CD4-positive, alpha-beta T cell treated with Interleukin-2 at 100 ng/mL for 4 hours (primary cell): Measurements from ENCODE around the gene COA7.
"Not testable (repeated sequence)": the region's sequence is repeated elsewhere in the genome, so short reads cannot be mapped to it uniquely, and the experiment has no call there.

Experiments
- DNase-seq: peaks from one replicate; pipeline ENCODE4 v3.0.0-alpha.2; 2020; ENCODE audit warnings: low spot score

The COA7 gene

DNA sequence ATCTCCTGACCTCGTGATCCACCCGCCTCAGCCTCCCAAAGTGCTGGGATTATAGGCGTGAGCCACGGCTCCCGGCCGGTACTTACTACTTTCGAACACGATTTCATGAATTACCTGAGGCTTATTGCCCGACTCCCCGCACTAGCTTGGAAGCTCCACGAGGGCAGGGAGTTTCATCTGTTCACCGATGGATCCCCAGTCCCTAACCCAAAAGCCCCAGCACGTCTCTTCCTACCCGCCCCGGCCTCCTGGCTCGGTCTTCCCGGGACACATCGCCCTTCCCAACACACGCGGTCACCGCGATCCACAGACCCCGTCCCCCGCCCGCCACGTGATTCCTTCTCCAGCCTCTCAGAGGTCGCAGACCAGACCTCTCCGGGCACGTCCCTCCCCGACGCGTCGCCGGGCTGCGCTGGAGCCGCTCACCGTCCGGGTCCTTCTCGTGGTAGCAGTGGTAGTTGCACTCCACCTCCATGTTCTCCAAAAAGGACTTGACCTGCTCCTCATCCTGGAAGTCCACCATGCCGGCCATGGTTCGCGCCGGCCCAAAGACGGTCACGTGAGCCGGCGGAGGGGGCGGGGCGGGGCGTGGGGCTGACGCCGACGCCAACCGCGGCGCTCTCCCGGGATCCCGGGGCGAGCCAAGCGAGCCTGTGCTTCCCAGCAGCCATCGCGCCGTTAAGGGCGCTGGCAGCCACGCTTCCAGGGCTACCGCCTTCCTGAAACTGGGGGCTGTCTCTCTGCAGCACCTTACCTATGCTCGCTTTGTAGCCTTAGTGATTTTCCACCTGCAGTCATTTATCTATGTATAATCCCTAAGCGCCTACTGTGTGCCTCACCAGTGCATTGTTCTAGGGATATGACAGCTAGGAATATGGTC, at the start of gene COA7:
Gene COA7, minus strand, starts transcription at position 553 of the 880 bp plus-strand sequence. Its CDS starts 21 bp downstream, at position 532.
- DNase-seq = peak; percentile 57

DNA sequence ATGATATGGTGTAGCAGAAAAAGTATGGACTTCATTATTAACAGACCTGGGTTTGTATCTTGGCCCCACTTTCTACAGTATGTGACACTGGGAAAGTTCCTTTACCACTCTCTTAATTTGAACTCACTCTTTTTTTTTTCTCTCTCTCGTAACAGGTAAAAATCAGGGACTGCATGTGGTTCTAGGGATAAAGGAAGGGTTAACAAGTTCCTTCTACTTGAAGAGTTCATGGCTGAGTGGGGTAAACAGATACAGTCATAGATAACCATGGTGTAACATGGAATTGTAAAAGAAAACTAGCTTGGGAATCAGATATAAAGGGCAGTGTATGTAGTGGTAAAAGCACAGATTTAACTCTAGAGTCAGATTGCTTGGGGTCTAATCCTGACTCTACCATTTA, 49.3 kb upstream of the COA7 start:
- no peak for DNase-seq

DNA sequence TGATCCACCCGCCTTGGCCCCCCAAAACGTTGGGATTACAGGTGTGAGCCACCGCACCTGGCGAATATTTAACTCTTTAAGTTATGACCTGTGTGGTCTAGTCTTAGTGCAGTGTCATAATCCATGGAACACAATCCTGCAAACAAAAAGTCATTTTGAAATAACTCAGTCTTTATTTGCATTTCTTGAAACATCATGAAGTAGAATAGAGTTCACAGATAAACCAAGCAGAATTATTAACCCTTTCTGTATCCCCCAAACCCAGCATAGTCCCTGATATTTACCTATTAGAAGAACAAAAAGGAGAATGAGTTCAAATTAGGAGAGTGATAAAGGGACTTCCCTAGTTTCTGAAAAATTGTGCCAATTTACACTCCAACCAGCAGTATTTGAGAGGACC, 48.0 kb upstream of the COA7 start:
- DNase-seq = no peak

DNA sequence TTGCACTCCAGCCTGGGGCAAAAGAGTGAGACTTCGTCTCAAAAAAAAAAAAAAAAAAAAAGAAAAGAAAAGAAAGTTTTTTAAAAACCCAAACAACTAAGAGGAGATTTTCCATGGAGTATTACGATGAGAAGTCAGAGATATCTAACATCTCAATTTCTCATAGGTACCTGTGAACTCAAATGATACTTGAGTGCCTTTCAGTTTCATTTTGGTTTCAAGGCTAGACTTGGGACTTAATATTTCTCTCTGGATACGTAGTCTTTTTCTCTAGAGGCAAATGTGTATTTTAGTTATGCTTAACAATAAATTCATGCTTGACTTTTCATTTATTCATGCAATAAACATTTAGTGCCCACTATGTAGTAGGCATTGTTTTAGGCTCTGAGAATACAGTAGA, 43.1 kb upstream of the COA7 start:
- DNase-seq = no peak

DNA sequence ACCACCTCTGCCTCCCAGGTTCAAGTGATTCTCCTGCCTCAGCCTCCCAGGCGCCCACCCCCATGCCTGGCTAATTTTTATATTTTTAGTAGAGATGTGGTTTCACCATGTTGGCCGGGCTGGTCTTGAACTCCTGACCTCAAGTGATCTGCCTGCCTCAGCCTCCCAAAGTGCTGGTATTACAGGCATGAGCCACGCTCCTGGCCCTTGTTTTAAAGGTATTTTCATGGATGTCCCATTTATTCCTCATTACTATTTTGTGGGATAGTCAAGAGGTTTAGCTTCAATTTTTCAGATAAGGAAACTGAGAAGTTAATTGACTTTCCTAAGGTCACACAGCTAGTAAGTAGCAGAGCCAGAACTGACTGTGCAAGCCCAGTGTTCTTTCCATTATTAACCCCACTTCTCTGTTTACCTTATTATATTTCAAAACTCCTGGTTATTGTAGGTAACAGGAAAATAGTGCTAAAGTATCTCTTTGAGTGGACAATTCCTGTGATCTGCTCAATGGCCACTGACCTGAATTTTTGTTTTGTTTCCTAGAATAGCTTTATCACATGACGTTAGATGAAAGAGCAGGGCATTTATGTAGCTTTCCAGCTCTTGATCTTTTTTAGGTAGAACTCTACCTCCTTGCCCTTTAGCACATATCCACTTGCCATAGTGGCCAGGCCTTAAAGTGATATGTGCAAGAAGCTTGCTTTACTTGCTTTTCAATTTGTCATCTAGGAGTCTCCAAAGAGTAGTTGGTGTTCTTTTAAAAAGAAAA, 41.7 kb upstream of the COA7 start:
- DNase-seq = no peak

DNA sequence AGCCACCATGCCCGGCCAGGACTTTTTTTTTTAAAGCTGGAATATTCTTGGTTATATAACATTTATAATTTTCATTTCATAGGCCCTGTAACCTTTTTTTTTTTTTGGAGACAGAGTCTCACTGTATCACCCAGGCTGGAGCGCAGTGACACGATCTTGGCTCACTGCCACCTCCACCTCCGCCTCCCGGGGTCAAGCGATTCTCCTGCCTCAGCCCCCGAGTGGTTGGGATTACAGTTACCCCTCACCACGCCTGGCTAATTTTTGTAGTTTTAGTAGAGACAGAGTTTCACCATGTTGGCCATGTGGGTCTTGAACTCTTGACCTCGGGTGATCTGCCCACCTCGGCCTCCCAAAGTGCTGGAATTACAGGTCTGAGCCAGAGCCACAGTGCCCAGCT, 40.7 kb upstream of the COA7 start:
- no peak for DNase-seq

DNA sequence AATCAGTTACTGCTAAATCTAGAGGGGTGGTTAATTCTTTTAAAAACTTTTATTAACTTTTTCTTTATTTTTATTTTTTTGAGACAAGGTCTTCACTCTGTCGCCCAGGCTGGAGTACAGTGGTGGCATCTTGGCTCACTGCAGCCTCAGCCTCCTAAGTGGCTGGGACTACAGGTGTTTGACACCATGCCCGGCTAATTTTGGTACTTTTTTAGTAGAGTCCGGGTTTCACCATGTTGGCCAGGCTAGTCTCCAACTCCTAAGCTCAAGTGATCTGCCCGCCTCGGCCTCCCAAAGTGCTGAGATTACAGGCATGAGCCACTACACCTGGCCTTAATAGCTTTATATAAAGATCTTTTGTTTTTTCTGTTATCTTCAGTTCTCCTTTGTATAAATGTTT, 40.0 kb upstream of the COA7 start:
- DNase-seq = no peak

DNA sequence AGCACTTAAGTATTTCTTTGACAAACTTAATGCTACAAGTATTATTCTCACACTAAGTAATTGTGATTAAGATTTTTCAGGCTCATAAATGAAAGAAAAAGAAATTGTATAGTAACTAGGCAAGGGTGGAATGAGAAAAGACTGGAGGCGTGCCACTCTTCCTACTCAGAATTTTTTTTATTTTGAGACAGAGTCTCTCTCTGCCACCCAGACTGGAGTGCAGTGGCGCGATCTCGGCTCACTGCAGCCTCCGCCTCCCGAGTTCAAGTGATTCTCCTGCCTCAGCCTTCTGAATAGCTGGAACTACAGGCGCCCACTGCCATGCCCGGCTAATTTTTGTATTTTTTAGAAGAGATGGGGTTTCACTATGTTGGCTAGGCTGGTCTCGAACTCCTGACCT, 37.2 kb upstream of the COA7 start:
- DNase-seq = not testable (repeated sequence)

DNA sequence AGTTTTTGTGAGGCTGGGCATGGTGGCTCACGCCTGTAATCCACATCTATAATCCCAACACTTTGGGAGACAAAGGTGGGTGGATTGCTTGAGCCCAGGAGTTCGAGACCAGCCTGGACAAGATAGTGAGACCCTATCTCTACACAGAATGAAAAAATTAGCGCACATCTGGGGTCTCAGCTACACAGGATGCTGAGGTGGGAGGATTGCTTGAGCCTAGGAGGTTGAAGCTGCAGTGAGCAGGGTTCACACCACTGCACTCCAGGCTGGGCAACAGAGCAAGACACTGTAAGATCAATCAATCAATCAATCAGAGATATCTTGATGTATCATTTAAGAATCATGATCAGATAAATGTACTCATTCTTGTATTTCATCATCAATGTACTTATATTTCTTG, 35.2 kb upstream of the COA7 start:
- DNase-seq = no peak

DNA sequence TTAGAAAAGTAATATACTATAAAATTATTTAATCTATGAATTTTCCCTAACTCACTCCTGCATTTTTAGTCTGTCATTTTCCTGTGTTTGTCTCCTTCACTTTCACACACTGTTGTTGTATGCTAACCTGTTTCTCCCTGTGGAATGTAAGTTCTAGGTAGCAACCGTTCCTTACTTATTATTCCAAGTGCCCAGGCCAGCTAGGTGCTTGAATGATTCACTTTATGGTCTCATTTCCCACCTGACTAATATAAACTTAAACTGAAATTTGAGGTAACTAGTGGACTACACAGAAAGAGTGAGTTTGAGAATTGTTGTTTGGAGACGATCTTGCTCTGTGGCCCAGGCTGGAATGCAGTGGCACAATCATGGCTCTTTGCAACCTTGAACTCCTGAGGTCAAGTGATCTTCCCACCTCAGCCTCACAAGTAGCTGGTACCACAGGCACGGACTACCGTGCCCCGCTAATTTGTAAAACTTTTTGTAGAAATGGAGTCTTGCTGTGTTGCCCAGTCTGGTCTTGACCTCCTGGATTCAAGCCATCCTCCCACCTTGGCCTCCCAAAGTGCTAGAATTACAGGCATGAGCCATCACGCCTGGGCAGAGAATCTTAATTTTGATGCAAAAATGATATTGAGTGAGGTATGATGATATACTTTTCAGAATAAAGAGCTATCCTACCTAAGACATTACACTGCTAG, 30.0 kb upstream of the COA7 start:
- no peak for DNase-seq

DNA sequence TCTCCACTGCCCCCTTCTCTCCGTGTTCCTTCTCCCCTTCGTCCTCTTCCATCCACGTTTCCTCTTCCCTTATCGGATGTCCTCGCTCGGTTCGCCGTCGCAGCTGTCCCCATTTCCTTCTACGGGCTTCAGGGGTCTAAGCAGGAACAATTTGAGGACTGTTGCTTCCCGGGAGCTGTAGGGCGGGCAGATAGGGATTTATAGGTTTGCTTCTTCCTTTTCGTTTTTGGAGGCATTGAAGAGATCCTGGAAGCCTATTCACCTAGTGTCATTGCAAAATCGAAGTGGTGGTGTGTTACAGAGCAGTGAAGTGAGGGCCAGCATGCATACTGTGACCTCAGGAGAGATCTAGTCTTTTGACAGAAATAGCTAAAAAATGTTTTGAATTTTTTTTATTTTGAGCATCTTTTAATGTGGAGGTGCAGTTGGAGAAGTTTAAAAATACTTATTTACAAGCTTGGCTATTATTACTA, 29.0 kb upstream of the COA7 start:
- no peak for DNase-seq

DNA sequence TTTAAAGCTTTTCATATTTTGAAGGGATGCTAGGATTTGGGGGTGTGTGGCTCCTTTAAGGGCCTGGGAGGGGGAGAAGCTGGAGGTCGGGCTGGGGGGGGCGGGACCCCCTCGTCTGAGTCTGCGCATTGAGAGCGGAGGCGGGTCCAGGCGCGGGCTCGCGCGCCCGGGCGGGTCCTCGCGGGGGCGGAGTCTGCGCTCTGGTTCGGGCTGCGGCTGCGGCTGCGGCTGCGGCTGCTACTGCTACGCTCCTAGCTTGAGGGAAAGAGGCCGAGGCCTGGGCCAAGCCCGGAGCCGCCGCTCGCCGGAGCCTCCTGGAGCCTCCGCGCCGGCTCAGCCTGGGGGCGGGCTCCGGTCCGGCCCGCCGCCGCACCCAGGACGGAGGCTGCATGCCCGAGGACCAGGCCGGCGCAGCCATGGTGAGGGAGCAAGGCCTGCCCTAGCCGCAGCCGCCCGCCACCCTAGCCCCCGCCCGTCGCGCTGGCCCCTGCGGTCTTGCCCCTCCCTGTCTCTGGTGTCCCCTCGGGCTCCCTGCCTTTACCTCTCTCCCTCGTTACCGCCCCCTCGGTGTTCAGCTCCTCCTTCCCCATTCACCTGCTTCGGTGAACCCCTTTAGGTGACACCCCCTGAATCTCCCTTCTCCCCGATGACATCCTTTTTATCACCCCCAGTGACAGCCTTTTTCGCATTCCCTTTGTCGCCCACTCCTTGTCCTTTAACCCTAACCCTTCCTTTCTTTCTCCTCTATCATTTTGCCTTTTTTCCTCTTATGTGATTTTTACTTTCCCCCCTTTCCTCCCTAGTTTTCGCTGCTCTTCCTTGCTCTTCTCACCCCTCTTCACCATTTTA, 28.3 kb upstream of the COA7 start, which contains the start of gene ZYG11B:
Gene ZYG11B, plus strand, starts transcription at position 189 of the 849 bp plus-strand sequence. Its CDS starts 201 bp downstream, at position 390.
- DNase-seq = peak; percentile 92

DNA sequence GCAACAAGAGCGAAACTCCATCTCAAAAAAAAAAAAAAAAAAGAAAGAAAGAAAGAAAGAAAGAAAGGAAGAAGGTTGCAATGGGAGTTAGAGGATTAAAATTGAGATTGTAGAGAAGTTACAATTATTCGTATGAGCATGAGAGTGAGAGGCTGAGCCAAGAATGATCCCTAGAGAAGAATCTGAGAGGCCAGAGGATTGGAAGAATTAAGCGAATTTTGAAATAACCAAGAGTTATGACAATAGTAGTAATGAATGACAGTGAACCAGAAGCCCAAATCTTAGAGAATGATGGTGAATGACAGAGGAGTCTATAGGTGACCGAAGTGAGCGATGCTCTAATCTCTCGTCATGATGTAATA, 27.7 kb upstream of the COA7 start:
- no peak for DNase-seq

DNA sequence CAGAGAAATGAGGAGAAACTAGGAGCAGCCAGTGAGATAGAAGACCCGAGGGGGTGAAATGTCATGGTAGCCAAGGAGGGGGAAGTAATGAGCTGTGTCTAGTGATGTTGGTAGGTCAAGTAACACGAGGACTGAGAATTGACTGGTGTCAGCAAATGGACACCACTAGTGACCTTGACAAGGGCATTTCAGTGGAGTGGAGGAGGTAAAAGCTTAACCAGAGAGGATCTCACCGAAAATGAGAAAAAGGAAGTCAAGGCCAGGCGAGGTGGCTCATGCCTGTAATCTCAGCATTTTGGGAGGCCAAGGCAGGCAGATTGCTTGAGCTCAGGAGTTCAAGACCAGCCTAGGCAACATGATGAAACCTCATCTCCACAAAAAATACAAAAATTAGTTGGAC, 25.1 kb upstream of the COA7 start:
- DNase-seq = no peak

DNA sequence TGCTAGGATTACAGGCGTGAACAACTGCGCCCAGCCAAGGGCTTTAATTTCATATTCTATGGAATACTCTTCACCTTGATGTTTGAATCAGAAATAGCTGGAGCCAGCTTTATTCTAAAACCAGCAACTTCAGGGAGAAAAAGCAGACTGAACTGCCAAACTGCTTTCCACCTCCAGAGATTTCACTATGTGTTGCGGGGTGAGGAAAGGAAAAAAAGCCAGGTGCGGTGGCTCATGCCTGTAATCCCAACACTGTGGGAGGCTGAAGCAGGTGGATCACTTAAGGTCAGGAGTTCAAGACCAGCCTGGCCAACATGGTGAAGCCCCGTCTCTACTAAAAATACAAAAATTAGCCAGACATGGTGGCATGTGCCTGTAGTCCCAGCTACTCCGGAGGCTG, 17.1 kb upstream of the COA7 start:
- not testable (repeated sequence) for DNase-seq

DNA sequence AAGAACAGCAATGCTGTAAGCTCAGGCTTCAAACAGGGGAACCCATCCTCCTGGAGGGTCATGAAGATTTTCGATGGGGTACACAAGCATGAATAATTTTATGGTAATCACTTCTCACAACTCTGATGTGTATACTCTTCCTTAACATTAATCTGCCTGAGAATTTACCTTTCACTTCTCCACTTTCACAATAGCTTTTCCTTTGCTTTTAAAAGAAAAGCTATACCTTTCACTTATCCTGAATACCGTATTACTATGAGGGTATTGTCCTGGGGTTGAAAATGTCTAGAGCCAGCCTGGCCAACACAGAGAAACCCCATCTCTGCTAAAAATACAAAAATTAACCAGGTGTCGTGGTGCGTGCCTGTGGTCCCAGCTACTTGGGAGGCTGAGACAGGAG, 15.4 kb upstream of the COA7 start:
- DNase-seq = no peak

DNA sequence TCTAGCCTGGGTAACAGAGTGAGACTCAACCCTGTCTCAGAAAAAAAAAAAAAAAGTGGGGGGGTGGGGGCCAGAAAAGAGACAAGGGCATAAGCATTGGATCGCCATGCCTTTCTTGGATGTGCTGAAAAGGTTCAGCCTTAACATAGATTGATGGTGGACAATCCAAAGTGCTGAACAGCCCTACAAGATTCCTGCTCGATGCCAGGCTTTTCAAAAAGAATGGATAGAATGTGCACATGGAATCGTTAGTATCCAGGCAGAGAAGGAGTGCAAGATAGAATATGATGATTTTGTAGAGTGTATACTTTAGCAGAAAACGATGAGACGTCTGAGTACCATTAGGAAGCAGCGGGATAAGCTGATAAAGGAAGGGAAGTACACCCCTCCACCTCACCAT, 10.9 kb upstream of the COA7 start:
- DNase-seq = no peak

DNA sequence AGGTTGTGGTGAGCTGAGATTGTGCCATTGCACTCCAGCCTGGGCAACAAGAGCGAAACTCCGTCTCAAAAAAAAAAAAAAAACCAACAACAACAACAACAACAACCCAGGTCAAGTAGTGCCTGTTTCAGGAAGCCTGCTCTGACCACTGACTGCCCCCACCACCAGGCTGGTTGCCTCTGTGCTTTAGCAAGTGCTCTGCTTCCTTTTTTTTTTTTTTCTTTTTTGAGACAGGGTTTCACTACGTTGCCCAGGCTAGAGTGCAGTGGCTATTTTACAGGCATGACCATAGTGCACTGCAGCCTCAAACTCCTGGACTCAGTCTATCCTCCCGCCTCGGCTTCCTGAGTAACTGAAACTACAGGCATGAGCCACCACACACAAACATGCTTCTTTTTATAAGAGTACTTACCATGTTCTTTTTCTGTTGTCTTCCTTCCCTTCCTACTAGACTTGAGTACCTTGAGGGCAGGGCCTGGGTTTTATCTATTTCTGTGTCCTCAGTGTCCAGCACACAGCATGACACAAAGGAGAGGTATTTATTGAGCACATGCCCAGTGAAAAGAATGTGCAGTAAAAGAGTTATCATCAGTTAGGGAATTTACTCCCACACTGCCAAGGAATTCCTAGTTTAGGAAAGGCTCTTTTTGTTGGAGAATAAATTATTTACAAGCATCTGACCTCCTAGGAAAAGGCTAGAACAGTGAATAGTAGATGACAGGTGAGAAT, 9.9 kb upstream of the COA7 start:
- no peak for DNase-seq

DNA sequence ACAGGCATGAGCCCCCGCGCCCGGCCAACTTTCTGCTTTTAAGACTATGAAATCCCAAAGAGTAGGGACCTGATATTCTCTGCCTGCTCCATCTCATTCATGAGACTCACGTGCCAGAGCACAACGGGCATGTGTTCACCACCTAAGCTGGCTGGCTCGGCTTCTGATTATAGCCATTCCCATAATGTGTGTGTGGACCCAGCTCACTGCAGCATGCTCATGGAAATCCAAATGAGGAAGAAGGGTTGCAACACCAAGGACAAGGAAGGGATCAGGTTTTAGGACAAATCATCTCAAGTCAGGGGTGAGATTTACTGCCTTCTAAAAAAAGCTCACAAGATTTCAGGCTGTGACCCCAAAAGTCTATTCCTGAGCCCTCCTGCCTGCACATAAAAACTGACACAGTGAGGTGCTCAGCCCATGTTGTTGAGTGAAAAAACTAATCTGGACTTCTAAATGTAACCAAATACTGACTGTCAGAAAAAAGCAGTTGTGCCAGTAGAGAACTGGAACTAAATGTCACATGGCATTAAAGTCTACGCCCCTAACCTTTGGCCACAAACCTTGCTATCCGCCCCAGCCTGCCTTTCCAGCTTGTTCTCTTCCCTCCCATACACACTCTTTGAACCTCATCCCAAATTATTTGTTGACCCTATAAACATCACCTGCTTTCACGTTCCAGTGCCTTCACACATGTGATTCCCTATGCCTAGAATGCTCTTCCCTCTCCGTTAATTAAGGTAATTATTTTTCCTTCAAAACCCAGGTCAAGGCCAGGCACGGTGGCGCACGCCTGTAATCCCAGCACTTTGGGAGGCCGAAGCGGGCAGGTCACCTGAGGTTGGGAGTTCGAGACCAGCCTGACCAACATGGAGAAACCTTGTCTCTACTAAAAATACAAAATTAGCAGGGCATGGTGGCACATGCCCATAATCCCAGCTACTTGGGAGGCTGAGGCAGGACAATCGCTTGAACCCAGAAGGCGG, 9.1 kb upstream of the COA7 start:
- DNase-seq = no peak
